Activated naive CD8-positive, alpha-beta T cell treated with anti-CD3 and anti-CD28 coated beads for 36 hours (primary cell): ENCODE data around the gene DYNC1I1. TPM values are rescaled to one million over a fixed set of nuclear protein-coding genes. Genes with fewer than 3 reads are reported as not detected.

Source experiments
- DNase-seq: peaks from one replicate; pipeline ENCODE4 v3.0.0; 2021
- H3K27ac Mint-ChIP-seq: one replicate; pipeline ENCODE4 v1.8.0; 2022; ENCODE audit warnings: mild to moderate bottlenecking, moderate library complexity, mixed read lengths
- H3K27me3 Mint-ChIP-seq: one replicate; pipeline ENCODE4 v1.8.0; 2022; ENCODE audit warnings: mild to moderate bottlenecking, mixed read lengths
- H3K36me3 Mint-ChIP-seq: one replicate; pipeline ENCODE4 v1.8.0; 2021; ENCODE audit warnings: mild to moderate bottlenecking, mixed read lengths
- H3K4me1 Mint-ChIP-seq: one replicate; pipeline ENCODE4 v1.8.0; 2021; ENCODE audit warnings: mixed read lengths
- H3K4me3 Mint-ChIP-seq: one replicate; pipeline ENCODE4 v1.8.0; 2022; ENCODE audit warnings: mild to moderate bottlenecking, moderate library complexity, mixed read lengths
- H3K9me3 Mint-ChIP-seq: one replicate; pipeline ENCODE4 v1.8.0; 2022; ENCODE audit warnings: mixed read lengths
- total RNA-seq, 2 experiments: library from RNA; stranded (reverse); gene quantifications; one replicate each; pipeline ENCODE4 v1.2.3, GENCODE V29; 2021

The DYNC1I1 gene
- total RNA-seq, 2 experiments from 2014 or later = 0.10 TPM; not detected in 1

- no peak overlapping the region for H3K27ac Mint-ChIP-seq
- H3K4me1 Mint-ChIP-seq = no peaks in the 10 kb centered on the region
- no peaks in the 10 kb centered on the region for H3K9me3 Mint-ChIP-seq
- peaks cover 4% of the 10 kb centered on the region for H3K27me3 Mint-ChIP-seq
- DNase-seq = no peak
- no peaks in the 10 kb centered on the region for H3K36me3 Mint-ChIP-seq
- H3K4me3 Mint-ChIP-seq = no peak overlapping the region
Measured at GRCh38 chr7:95976369-95977060, 204.2 kb downstream of the DYNC1I1 start.

GRCh38 chr7:95977994-95978393 lies 205.6 kb downstream of the DYNC1I1 start:
- no peak overlapping the region for H3K4me3 Mint-ChIP-seq
- H3K27me3 Mint-ChIP-seq = peaks cover 4% of the 10 kb centered on the region
- DNase-seq = no peak
- H3K9me3 Mint-ChIP-seq = no peaks in the 10 kb centered on the region
- H3K36me3 Mint-ChIP-seq = no peaks in the 10 kb centered on the region
- H3K27ac Mint-ChIP-seq = no peak overlapping the region
- no peaks in the 10 kb centered on the region for H3K4me1 Mint-ChIP-seq

GRCh38 chr7:95980167-95980566 lies 207.8 kb downstream of the DYNC1I1 start:
- Mint-ChIP-seq H3K36me3 (no peaks in the 10 kb centered on the region), H3K27me3 (peaks cover 9% of the 10 kb centered on the region), H3K9me3 (no peaks in the 10 kb centered on the region), H3K4me3 (no peak overlapping the region), H3K4me1 (no peaks in the 10 kb centered on the region), H3K27ac (no peak overlapping the region)
- DNase-seq = no peak

- H3K9me3 Mint-ChIP-seq = no peaks in the 10 kb centered on the region
- no peak for DNase-seq
- no peak overlapping the region for H3K27ac Mint-ChIP-seq
- no peaks in the 10 kb centered on the region for H3K36me3 Mint-ChIP-seq
- H3K4me1 Mint-ChIP-seq = no peaks in the 10 kb centered on the region
- peaks cover 9% of the 10 kb centered on the region for H3K27me3 Mint-ChIP-seq
- H3K4me3 Mint-ChIP-seq = no peak overlapping the region
Measured at GRCh38 chr7:95980706-95981105, 208.4 kb downstream of the DYNC1I1 start.

GRCh38 chr7:95986178-95986764 lies 213.9 kb downstream of the DYNC1I1 start:
- no peak for DNase-seq
- Mint-ChIP-seq H3K27ac (no peak overlapping the region), H3K27me3 (peaks cover 22% of the 10 kb centered on the region), H3K36me3 (no peaks in the 10 kb centered on the region), H3K9me3 (no peaks in the 10 kb centered on the region), H3K4me1 (no peaks in the 10 kb centered on the region), H3K4me3 (no peak overlapping the region)

DNA sequence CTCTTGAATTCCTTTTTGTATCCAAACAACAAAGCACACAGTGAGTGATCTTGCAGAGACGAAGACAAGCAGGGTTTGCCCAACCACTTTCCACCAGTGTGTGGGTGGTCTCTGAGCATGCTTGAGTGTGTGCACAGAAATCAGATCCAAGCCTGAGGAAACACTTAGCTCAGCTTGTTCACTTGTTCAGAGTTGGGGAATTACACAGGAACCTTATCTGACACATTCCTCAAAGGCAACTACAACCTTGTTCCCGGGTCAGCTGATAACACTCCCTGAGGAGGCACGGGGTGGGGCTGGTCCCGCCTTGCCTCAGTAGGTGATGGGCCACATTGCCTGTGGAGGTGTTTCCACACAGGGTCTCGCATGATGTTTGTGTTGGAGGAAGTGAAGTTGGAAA lies 216.9 kb downstream of the DYNC1I1 start:
- H3K4me1 Mint-ChIP-seq = no peaks in the 10 kb centered on the region
- no peaks in the 10 kb centered on the region for H3K9me3 Mint-ChIP-seq
- DNase-seq = no peak
- peaks cover 22% of the 10 kb centered on the region for H3K27me3 Mint-ChIP-seq
- no peak overlapping the region for H3K4me3 Mint-ChIP-seq
- H3K36me3 Mint-ChIP-seq = no peaks in the 10 kb centered on the region
- no peak overlapping the region for H3K27ac Mint-ChIP-seq

GRCh38 chr7:95993380-95993779 lies 221.0 kb downstream of the DYNC1I1 start:
- peaks cover 8% of the 10 kb centered on the region for H3K27me3 Mint-ChIP-seq
- no peak overlapping the region for H3K4me3 Mint-ChIP-seq
- no peak overlapping the region for H3K27ac Mint-ChIP-seq
- no peak for DNase-seq
- H3K9me3 Mint-ChIP-seq = no peaks in the 10 kb centered on the region
- no peaks in the 10 kb centered on the region for H3K4me1 Mint-ChIP-seq
- H3K36me3 Mint-ChIP-seq = no peaks in the 10 kb centered on the region

DNA sequence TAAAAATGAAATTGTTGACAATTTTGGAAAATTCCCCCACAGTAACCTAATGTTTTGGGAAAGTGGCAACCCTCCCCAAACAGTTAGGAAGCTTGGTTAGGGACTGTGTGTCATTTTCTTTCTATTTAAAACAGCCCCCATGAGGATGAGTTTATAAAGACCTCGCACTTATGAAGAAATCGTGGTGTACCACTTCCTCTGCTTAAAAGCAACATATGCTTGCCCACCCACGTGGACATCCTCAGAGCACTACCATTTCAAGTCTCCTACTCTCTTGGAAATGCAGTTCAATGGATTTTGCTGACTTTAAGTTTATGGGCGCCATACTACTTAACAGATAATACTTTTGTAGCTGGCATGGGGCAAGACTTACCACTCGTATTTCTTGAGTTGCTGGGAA lies 223.8 kb downstream of the DYNC1I1 start:
- Mint-ChIP-seq H3K36me3 (no peaks in the 10 kb centered on the region), H3K4me1 (no peaks in the 10 kb centered on the region), H3K27me3 (no peaks in the 10 kb centered on the region), H3K4me3 (no peak overlapping the region), H3K9me3 (no peaks in the 10 kb centered on the region), H3K27ac (no peak overlapping the region)
- DNase-seq = no peak

GRCh38 chr7:95996886-95997285 lies 224.5 kb downstream of the DYNC1I1 start:
- no peak for DNase-seq
- Mint-ChIP-seq H3K4me3 (no peak overlapping the region), H3K27ac (no peak overlapping the region), H3K4me1 (no peaks in the 10 kb centered on the region), H3K9me3 (no peaks in the 10 kb centered on the region), H3K27me3 (no peaks in the 10 kb centered on the region), H3K36me3 (no peaks in the 10 kb centered on the region)

GRCh38 chr7:95997632-95998031 lies 225.3 kb downstream of the DYNC1I1 start:
- Mint-ChIP-seq H3K27ac (no peak overlapping the region), H3K4me1 (no peaks in the 10 kb centered on the region), H3K4me3 (no peak overlapping the region), H3K36me3 (no peaks in the 10 kb centered on the region), H3K27me3 (no peaks in the 10 kb centered on the region), H3K9me3 (no peaks in the 10 kb centered on the region)
- no peak for DNase-seq

GRCh38 chr7:95999481-95999880 lies 227.1 kb downstream of the DYNC1I1 start:
- no peaks in the 10 kb centered on the region for H3K9me3 Mint-ChIP-seq
- no peak overlapping the region for H3K4me3 Mint-ChIP-seq
- H3K36me3 Mint-ChIP-seq = no peaks in the 10 kb centered on the region
- no peaks in the 10 kb centered on the region for H3K4me1 Mint-ChIP-seq
- DNase-seq = no peak
- H3K27ac Mint-ChIP-seq = no peak overlapping the region
- H3K27me3 Mint-ChIP-seq = no peaks in the 10 kb centered on the region

DNA sequence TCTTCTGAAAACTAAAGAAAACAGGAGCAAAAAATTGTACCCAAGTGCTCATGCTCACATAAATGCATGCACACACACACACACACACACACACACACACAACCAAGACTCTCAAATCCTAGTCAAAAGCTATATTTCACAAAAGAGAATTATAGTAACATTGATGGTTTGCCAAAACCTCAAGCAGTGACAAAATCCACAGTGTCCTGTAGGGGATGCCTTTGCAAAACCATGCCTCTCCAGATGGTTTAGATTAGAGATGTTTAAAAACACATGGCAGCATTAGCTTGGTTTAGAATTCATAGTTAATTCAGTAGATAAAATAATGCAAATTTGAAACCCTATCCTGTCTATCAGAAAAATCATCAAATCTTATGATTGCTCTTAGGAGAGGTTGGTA lies 232.2 kb downstream of the DYNC1I1 start:
- Mint-ChIP-seq H3K4me1 (no peaks in the 10 kb centered on the region), H3K9me3 (no peaks in the 10 kb centered on the region), H3K27me3 (peaks cover 13% of the 10 kb centered on the region), H3K4me3 (no peak overlapping the region), H3K36me3 (no peaks in the 10 kb centered on the region), H3K27ac (no peak overlapping the region)
- no peak for DNase-seq

DNA sequence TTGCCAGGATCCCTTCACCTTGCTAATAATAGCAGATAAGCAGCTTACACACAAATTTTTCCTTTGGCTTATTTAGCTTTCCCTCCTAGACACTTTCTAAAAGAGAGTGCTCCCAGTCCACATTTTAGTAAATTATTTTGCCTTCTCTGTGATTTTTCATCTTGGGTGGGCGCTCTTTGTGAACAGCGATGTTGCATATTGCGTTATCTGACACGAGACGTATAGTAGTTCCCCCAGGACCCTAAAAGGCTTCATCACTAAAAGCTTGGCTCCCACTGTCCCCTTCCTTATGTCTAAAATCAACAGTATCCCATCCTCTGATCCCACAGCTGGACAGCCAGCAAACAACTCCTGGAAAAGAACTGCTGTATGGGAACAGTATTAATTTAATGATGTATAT lies 232.9 kb downstream of the DYNC1I1 start:
- H3K36me3 Mint-ChIP-seq = no peaks in the 10 kb centered on the region
- no peaks in the 10 kb centered on the region for H3K9me3 Mint-ChIP-seq
- H3K4me3 Mint-ChIP-seq = no peak overlapping the region
- H3K4me1 Mint-ChIP-seq = no peaks in the 10 kb centered on the region
- no peak for DNase-seq
- peaks cover 19% of the 10 kb centered on the region for H3K27me3 Mint-ChIP-seq
- H3K27ac Mint-ChIP-seq = no peak overlapping the region

- Mint-ChIP-seq H3K27me3 (peaks cover 25% of the 10 kb centered on the region), H3K9me3 (no peaks in the 10 kb centered on the region), H3K4me3 (no peak overlapping the region), H3K36me3 (no peaks in the 10 kb centered on the region), H3K27ac (no peak overlapping the region), H3K4me1 (no peaks in the 10 kb centered on the region)
- DNase-seq = no peak
Measured at GRCh38 chr7:96009148-96009547, 236.8 kb downstream of the DYNC1I1 start.

GRCh38 chr7:96013836-96014235 lies 241.5 kb downstream of the DYNC1I1 start:
- H3K27me3 Mint-ChIP-seq = peaks cover 35% of the 10 kb centered on the region
- no peaks in the 10 kb centered on the region for H3K9me3 Mint-ChIP-seq
- H3K4me1 Mint-ChIP-seq = peaks cover 5% of the 10 kb centered on the region
- no peak for DNase-seq
- H3K4me3 Mint-ChIP-seq = no peak overlapping the region
- H3K27ac Mint-ChIP-seq = no peak overlapping the region
- H3K36me3 Mint-ChIP-seq = no peaks in the 10 kb centered on the region

DNA sequence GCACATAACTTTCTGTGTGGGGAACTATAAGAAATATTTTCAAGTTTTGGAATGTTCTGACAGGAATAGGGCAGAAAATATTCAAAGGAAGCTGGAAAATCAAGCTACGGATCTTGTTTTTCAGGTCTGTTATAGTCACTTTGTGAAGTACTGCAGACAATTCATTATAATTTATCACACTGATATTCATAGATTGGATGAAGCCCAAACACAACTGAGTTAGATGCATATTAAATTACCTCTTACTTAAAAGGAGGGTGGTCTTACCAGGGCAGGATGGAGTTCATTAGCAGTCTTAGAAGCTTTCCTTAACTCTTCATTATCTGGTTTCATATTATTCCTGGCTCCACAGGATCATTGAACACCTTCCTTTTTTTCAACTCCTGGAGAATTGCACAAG lies 242.3 kb downstream of the DYNC1I1 start:
- Mint-ChIP-seq H3K27me3 (peaks cover 29% of the 10 kb centered on the region), H3K9me3 (no peaks in the 10 kb centered on the region), H3K4me3 (no peak overlapping the region)

More for the DNA sequence above, 242.3 kb downstream of the DYNC1I1 start:
- H3K4me1 Mint-ChIP-seq = peaks cover 5% of the 10 kb centered on the region
- H3K27ac Mint-ChIP-seq = no peak overlapping the region
- no peak for DNase-seq
- no peaks in the 10 kb centered on the region for H3K36me3 Mint-ChIP-seq
